NT2/D1 (cell line): ENCODE measurements around the gene PIWIL4.

Experiments
- YY1 ChIP-seq: IDR thresholded peaks from 2 replicates; pipeline ENCODE4 v1.6.1; 2011; ENCODE audit not compliant: insufficient read length, insufficient read depth
- ZNF274 ChIP-seq: IDR thresholded peaks from 2 replicates; pipeline ENCODE4 v1.6.1; 2011; ENCODE audit warnings: mild to moderate bottlenecking, low read depth, low read length

- TF ChIP-seq YY1 (no peak), ZNF274 (no peak)
Measured at GRCh38 chr11:94537031-94537600, 30.1 kb upstream of the PIWIL4 start.
